PFSK-1 (cell line): ENCODE results near the gene UBXN7.

Experiments
- FOXP2 ChIP-seq: optimal IDR thresholded peaks from 2 replicates; pipeline ENCODE3; 2011; ENCODE audit warnings: borderline replicate concordance, control low read depth, inconsistent platforms; ENCODE audit not compliant: insufficient read depth; ENCODE audit errors: extremely low read length, extremely low read depth
- REST ChIP-seq, 2 experiments: IDR thresholded peaks; 2 replicates each; pipeline versions ENCODE4 v1.6.1 to v1.8.0; 2011 to 2012; ENCODE audit warnings: low read depth in 2 of 2, low read length in 2 of 2, control low read depth in 1 of 2, inconsistent platforms in 1 of 2, mild to moderate bottlenecking in 1 of 2, moderate library complexity in 1 of 2; ENCODE audit not compliant: insufficient read depth in 1 of 2
- TAF1 ChIP-seq: IDR thresholded peaks from 2 replicates; pipeline ENCODE4 v1.6.1; 2012; ENCODE audit warnings: low read length, control low read depth, borderline replicate concordance; ENCODE audit not compliant: insufficient read depth

GRCh38 chr3:196350067-196350466 lies 82.2 kb downstream of the UBXN7 start:
- TF ChIP-seq REST (IDR thresholded peaks at IDR 0.05; ENCODE audit: insufficient read depth in 1 of 2, low read depth in 2 of 2, low read length in 2 of 2): no peak
- TF ChIP-seq FOXP2: no peak
- TF ChIP-seq TAF1: no peak
